BLaER1 (cell line): ENCODE measurements around the gene PRR14.
"Not testable (repeated sequence)": the region's sequence is repeated elsewhere in the genome, so short reads cannot be mapped to it uniquely, and the experiment has no call there.

Experiments
- H3K27ac ChIP-seq: shearing (Covaris generic); formaldehyde crosslinking; 2 replicates; pipeline ENCODE4 v1.8.1; 2022
- H3K27me3 ChIP-seq: shearing (Covaris generic); formaldehyde crosslinking; 2 replicates; pipeline ENCODE4 v1.8.1; 2022
- H3K36me3 ChIP-seq: shearing (Covaris generic); formaldehyde crosslinking; 2 replicates; pipeline ENCODE4 v1.8.1; 2022
- H3K4me1 ChIP-seq: shearing (Covaris generic); formaldehyde crosslinking; 2 replicates; pipeline ENCODE4 v1.8.1; 2022
- H3K4me2 ChIP-seq: shearing (Covaris generic); formaldehyde crosslinking; 2 replicates; pipeline ENCODE4 v1.8.1; 2022
- H3K4me3 ChIP-seq: shearing (Covaris generic); formaldehyde crosslinking; 2 replicates; pipeline ENCODE4 v1.8.1; 2022
- H3K9ac ChIP-seq: shearing (Covaris generic); formaldehyde crosslinking; 2 replicates; pipeline ENCODE4 v1.8.1; 2022
- H3K9me3 ChIP-seq: shearing (Covaris generic); formaldehyde crosslinking; 2 replicates; pipeline ENCODE4 v1.8.1; 2022
- H4K20me1 ChIP-seq: shearing (Covaris generic); formaldehyde crosslinking; 2 replicates; pipeline ENCODE4 v1.8.1; 2022
- Cebpa-rat ChIP-seq: shearing (Covaris generic); IDR thresholded peaks from 2 replicates; pipeline ENCODE4 v1.8.1; 2022

Gene PRR14

DNA sequence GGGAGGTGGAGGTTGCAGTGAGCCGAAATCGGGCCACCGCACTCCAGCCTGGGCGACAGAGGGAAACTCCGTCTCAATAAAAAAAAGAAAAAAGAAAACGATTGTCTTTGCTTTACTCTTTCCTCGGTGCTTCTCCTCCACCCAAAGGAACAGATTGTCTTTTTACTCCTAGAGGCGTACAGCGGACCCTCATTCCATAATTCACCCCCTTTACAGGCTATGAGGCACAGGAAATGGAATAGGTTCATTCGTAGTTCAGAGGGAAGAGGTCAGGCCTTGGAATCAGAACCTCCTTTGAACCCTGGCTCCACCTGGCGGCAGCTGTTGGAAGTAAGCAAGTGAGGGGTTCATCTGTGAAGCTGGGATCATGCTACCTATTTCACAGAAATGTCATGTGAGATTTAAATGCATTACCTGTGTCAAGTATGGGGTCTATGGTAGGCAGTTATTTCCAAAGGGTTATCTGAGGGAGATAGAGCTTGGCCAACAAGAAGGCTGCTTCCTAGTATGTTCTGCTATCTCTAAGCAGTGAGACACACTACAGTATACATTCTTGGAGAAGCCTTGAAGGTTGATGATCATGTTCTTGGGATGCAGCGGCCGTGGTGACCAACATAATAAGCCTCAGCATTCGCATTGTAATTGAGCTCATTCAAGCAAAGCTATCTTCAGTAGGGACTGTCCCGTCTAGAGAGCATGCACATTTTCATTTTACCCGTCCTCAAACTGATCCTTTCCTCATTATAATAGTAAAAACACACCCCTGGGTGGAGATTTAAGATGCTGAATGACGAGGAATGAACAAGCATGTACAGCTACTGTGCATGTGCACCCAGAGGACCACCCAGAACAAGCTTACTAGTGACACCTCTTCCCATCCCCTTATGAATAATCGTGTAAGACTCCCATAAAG, 21.9 kb upstream of the PRR14 start:
- Histone ChIP-seq H3K4me1 (peaks cover 27% of the 10 kb centered on the region), H3K4me3 (no peak overlapping the region), H3K4me2 (peak overlapping the region; percentile 46; the same call in 1 of the 2 replicates), H3K27me3 (no peaks in the 10 kb centered on the region), H3K27ac (no peak overlapping the region), H3K9ac (no peak overlapping the region), H3K9me3 (peaks cover 8% of the 10 kb centered on the region), H3K36me3 (no peaks in the 10 kb centered on the region), H4K20me1 (no peaks in the 10 kb centered on the region)
- no peak for TF ChIP-seq Cebpa-rat

DNA sequence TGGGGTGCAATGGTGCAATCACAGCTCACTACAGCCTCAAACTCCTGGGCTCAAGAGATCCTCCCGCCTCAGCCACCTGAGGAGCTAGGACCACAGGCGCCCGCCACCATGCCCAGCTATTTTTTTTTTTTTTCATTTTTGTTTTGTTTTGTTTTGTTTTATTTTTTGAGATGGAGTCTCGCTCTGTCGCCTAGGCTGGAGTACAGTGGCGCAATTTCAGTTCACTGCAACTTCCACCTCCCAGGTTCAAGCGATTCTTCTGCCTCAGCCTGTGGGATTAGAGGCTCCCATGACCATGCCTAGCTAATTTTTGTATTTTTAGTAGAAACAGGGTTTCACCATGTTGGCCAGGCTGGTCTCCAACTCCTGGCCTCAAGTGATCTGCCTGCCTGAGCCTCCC, 18.3 kb upstream of the PRR14 start:
- not testable (repeated sequence) for H3K27me3 ChIP-seq, H3K4me2 ChIP-seq, H3K27ac ChIP-seq

DNA sequence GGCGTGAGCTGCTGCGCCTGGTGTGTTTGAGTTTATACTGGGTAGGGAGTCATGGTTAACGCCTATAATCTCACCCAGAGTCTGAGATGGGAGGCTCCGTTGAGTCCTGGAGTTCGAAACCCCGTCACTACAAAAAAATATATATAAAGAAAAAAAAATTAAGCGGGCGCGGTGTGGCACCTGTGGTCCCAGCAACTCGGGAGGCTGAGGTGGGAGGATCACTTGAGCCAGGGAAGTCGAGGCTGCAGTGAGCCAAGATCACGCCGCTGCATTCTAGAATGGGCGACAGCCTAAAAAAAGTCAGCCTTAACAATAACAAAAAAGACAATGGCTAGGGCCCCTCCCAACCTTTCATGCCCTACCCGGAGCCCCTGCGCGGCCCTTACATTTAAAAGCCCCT, 17.2 kb upstream of the PRR14 start:
- no peak for TF ChIP-seq Cebpa-rat
- Histone ChIP-seq H3K4me3 (peak overlapping the region; percentile 81), H3K9ac (peak overlapping the region; percentile 89), H3K27me3 (no peaks in the 10 kb centered on the region), H4K20me1 (no peaks in the 10 kb centered on the region), H3K9me3 (no peaks in the 10 kb centered on the region), H3K4me2 (peak overlapping the region; percentile 90), H3K27ac (peak overlapping the region; percentile 90), H3K4me1 (peaks cover 36% of the 10 kb centered on the region), H3K36me3 (no peaks in the 10 kb centered on the region)

More for the DNA sequence above, 18.3 kb upstream of the PRR14 start:
- H4K20me1 ChIP-seq, H3K9me3 ChIP-seq, H3K4me3 ChIP-seq, H3K36me3 ChIP-seq, H3K9ac ChIP-seq: not testable (repeated sequence)
- H3K4me1 ChIP-seq, result peaks cover 37% of the 10 kb centered on the region

DNA sequence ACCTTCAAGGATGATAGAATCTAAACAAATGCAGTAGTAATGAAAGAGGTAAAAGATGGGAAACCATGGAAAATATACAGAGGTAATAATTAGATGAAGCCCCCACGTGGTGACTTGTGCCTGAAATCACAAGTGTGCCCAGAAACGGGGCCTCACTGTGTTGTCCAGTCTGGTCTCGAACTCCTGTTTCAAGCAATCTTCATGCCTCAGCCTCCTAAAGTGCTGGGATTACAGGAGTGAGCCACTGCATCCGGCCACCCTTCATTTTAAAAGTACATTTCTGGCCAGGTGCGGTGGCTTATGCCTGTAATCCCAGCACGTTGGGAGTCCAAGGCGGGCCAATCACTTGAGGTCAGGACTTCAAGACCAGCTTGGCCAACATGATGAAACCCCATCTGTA, 14.2 kb upstream of the PRR14 start:
- Histone ChIP-seq H4K20me1 (no peaks in the 10 kb centered on the region), H3K36me3 (no peaks in the 10 kb centered on the region), H3K4me3 (no peak overlapping the region), H3K4me2 (peak overlapping the region; percentile 90), H3K9ac (no peak overlapping the region), H3K27me3 (no peaks in the 10 kb centered on the region), H3K27ac (no peak overlapping the region), H3K9me3 (no peaks in the 10 kb centered on the region), H3K4me1 (peaks cover 30% of the 10 kb centered on the region)
- no peak for TF ChIP-seq Cebpa-rat

DNA sequence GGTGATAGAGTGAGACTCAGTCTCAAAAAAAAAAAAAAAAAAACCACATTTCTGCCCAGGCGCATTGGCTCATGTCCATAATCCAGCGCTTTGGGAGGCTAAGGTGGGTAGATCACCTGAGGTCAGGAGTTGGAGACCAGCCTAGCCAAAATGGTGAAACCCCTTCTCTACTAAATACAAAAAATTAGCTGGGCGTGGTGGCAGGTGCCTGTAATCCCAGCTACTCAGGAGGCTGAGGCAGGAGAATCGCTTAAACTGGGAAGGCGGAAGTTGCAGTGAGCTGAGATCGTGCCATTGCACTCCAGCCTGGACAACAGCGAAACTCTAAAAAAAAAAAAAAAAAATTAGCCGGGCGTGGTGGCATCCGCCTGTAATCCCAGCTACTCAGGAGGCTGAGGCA, 13.6 kb upstream of the PRR14 start:
- not testable (repeated sequence) for H3K4me2 ChIP-seq

DNA sequence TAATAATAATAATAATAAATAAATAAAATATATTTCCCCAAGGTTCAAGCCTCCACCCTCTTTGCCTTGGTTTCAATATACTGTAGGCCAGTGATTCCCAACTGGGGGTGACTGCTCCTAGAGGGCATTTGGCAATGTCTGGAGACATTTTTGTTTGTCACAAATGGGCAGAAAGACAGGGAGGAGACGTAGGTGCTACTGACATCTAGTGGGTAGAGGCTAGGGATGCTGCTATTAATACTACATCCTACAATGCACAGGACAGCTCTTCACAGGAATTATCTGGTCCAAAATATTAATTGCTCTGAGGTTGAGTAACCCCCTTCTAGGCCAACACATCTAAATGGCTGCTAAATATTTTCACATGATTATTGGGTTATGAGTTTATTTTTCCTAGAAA, 12.8 kb upstream of the PRR14 start:
- H3K9me3 ChIP-seq, result no peaks in the 10 kb centered on the region
- H4K20me1 ChIP-seq, result no peaks in the 10 kb centered on the region
- no peak overlapping the region for H3K4me2 ChIP-seq
- H3K36me3 ChIP-seq, result no peaks in the 10 kb centered on the region
- no peaks in the 10 kb centered on the region for H3K27me3 ChIP-seq
- H3K9ac ChIP-seq, result no peak overlapping the region
- peaks cover 30% of the 10 kb centered on the region for H3K4me1 ChIP-seq
- TF ChIP-seq Cebpa-rat, result no peak
- H3K27ac ChIP-seq, result no peak overlapping the region
- no peak overlapping the region for H3K4me3 ChIP-seq

More for the DNA sequence above, 13.6 kb upstream of the PRR14 start:
- H4K20me1 ChIP-seq, H3K4me3 ChIP-seq, H3K9ac ChIP-seq, H3K36me3 ChIP-seq, H3K9me3 ChIP-seq, H3K27me3 ChIP-seq, H3K27ac ChIP-seq: not testable (repeated sequence)
- H3K4me1 ChIP-seq, result peaks cover 30% of the 10 kb centered on the region

DNA sequence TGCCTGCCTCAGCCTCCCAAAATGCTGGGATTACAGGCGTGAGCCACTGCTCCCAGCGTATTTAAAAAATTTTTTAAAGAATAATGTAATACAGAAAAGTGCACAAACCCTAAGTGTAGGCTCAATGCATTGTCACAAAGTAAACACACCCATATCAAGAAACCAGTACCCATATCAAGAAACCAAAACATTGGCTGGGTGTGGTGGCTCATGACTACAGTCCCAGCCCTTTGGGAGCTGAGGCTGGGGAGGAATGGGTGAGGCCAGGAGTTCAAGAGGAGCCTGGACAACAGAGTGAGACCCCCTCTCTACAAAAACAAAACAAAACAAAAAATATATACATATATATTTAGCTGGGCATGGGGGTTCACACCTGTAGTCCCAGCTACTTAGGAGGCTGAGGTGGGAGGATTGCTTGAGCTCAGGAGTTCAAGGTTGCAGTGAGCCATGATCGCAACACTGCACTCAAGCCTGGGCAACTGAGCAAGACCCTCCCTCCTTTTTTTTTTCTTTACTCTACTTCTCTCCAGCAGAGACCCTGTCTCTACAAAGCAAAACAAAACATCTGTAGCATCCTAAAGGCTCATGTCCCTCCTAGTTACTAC, 9.3 kb upstream of the PRR14 start:
- Histone ChIP-seq H3K27me3 (no peaks in the 10 kb centered on the region), H3K4me2 (no peak overlapping the region), H3K27ac (no peak overlapping the region), H3K4me1 (peaks cover 6% of the 10 kb centered on the region; the same call in 1 of the 2 replicates), H3K4me3 (no peak overlapping the region), H3K9me3 (no peaks in the 10 kb centered on the region), H3K9ac (no peak overlapping the region), H4K20me1 (no peaks in the 10 kb centered on the region), H3K36me3 (no peaks in the 10 kb centered on the region)
- no peak for TF ChIP-seq Cebpa-rat

DNA sequence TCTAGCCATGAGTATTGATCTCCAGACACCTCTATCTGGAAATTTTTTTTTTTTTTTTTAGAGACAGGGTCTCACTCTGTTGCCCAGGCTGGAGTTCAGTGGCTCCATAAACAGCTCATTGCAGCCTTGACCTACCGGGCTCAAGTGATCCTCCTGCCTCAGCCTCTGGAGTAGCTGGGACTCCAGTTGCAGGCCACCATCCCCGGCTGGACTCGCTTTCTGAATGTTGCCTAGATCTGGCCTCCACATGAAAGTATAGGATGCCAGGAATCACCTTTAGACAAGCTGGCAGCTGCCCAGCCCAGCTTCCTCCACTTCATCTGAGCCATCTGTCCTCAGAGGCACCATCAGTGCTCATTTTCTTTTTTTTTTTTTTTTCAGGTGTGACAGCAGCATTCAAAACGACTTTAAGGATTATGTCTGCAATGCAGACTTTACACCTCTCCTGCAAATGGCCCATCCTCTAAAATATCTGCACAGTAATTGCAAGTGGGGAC, 6.4 kb upstream of the PRR14 start:
- no peaks in the 10 kb centered on the region for H3K27me3 ChIP-seq
- H3K4me1 ChIP-seq, result peaks cover 9% of the 10 kb centered on the region
- no peaks in the 10 kb centered on the region for H3K36me3 ChIP-seq
- H3K9me3 ChIP-seq, result no peaks in the 10 kb centered on the region
- no peak overlapping the region for H3K4me3 ChIP-seq
- no peak for TF ChIP-seq Cebpa-rat
- H3K4me2 ChIP-seq, result no peak overlapping the region
- H3K9ac ChIP-seq, result no peak overlapping the region
- no peaks in the 10 kb centered on the region for H4K20me1 ChIP-seq
- H3K27ac ChIP-seq, result no peak overlapping the region

DNA sequence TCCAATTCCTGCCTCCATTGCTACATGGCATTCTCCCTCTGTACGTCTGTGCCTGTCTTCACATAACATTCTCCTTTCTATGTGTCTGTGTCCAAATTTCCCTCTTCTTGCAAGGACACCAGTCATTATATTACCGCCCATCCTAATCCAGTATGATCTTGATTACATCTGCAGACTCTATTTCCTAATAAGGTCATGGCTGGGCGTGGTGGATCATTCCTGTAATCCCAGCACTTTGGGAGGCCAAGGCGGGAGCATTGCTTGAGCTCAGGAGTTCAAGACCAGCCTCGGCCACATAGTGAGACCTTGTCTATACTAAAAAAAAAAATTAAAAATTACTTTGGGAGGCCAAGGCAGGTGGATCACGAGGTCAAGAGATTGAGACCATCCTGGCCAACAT, 5.0 kb upstream of the PRR14 start:
- H4K20me1 ChIP-seq, result no peaks in the 10 kb centered on the region
- TF ChIP-seq Cebpa-rat, result no peak
- H3K27ac ChIP-seq, result no peak overlapping the region
- no peak overlapping the region for H3K4me2 ChIP-seq
- H3K9me3 ChIP-seq, result no peaks in the 10 kb centered on the region
- H3K4me3 ChIP-seq, result no peak overlapping the region
- no peaks in the 10 kb centered on the region for H3K36me3 ChIP-seq
- H3K27me3 ChIP-seq, result no peaks in the 10 kb centered on the region
- H3K4me1 ChIP-seq, result peaks cover 18% of the 10 kb centered on the region
- no peak overlapping the region for H3K9ac ChIP-seq

DNA sequence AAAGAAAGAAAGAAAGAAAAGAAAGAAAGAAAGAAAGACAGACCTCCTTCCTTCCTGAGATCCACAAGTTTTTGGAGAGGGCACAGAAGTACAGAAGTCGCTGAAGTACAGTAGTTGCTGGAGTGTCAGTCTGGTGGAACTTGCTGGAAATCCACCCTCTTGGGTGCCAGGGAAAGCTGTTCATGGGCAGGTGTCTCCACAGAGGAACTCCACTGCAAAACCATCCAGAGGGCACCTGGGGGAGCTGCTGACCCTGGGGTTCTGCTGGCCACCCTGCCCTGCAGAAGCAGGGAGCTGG, 3.5 kb upstream of the PRR14 start:
- no peaks in the 10 kb centered on the region for H4K20me1 ChIP-seq

More for the DNA sequence above, 3.5 kb upstream of the PRR14 start:
- H3K27ac ChIP-seq, result no peak overlapping the region
- no peaks in the 10 kb centered on the region for H3K36me3 ChIP-seq
- TF ChIP-seq Cebpa-rat, result no peak
- H3K4me1 ChIP-seq, result peaks cover 26% of the 10 kb centered on the region
- no peaks in the 10 kb centered on the region for H3K9me3 ChIP-seq
- 0 out of 2 replicates have a peak overlapping the region, but pooled peaks have one; percentile 30 for H3K4me2 ChIP-seq
- no peak overlapping the region for H3K4me3 ChIP-seq
- no peak overlapping the region for H3K9ac ChIP-seq
- no peaks in the 10 kb centered on the region for H3K27me3 ChIP-seq
